HG02885 (cell line): ENCODE measurements around the gene PDPN.

Experiments
- ATAC-seq: cut with Tn5 transposase; IDR thresholded peaks from one replicate; pipeline ENCODE4 v1.9.1; 2021; ENCODE audit warnings: mild to moderate bottlenecking; ENCODE audit not compliant: unreplicated experiment, poor library complexity

PDPN gene

DNA sequence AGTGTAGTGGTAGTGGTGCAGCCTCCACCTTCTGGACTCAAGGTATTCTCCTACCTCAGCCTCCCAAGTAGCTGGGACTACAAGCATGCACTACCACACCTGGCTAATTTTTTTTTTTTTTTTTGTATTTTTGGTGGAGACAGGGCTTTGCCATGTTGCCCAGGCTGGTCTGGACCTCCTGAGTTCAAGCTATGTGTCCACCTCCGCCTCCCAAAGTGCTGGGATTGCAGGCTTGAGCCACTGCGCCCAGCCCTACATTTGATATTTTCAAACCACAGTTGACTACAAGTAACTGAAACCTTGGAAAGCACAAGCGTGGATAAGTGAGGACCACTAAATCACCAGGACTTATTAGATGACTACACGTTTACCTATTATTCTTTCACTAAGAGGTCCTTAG, 10.0 kb upstream of the PDPN start:
- no peak for ATAC-seq

DNA sequence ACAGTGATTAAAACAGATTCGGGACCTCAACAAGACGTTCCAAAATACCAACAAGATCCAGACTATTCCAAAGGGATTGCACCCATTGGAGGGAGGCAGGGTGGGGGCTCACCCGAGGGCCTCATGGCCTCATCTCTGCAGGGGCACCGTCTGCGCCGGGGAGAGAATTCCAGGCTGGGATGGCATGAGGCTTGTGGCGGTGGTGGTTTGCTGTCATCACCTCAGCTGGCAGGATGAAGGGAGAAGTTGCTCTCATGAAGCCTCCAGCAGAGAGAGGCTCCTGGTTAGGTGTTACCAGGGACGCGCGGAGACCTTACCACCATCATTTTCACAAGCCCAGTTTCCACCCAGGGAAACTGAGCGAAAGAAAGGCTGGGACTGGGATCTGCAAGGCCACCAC, 6.7 kb upstream of the PDPN start:
- ATAC-seq = no peak

DNA sequence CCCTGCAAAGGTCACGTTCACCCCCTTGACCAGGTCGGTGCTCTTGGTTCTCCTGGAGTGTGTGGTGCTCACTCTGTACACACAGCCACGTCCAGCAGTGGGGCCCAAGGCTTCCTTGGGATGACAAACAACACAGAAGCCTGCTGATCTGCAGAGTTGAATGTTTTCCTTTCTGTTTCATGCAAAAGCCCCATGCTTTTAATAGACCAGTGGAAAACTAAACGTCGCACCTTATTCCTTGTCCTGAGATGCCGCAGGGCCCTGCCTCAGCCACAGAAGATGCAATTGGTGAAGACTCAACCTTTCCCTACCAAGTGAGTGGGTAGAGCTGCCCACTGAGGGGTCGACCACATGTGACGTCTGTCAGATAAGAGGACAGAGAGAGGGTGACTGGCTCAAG, 5.8 kb upstream of the PDPN start:
- ATAC-seq = no peak

DNA sequence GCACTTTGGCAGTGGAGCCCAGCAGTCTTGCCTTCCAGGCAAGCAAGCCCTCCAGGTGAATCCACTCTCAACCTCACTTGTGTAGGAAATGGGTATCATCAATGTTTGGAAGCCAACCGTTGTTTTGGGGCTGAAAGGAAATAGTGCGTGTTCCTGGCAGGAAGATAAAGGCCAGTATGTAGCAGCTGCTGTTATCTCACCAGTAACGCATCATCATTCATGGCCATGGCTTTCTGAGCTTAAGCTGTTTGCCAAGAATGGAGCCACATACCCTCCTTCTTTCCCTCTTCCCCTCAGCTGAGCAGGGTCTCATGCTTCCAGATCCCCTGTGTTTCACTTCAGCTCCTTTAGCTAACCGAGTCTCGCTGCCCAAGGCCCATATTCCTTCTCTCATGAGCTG, 2.2 kb upstream of the PDPN start:
- no peak for ATAC-seq

DNA sequence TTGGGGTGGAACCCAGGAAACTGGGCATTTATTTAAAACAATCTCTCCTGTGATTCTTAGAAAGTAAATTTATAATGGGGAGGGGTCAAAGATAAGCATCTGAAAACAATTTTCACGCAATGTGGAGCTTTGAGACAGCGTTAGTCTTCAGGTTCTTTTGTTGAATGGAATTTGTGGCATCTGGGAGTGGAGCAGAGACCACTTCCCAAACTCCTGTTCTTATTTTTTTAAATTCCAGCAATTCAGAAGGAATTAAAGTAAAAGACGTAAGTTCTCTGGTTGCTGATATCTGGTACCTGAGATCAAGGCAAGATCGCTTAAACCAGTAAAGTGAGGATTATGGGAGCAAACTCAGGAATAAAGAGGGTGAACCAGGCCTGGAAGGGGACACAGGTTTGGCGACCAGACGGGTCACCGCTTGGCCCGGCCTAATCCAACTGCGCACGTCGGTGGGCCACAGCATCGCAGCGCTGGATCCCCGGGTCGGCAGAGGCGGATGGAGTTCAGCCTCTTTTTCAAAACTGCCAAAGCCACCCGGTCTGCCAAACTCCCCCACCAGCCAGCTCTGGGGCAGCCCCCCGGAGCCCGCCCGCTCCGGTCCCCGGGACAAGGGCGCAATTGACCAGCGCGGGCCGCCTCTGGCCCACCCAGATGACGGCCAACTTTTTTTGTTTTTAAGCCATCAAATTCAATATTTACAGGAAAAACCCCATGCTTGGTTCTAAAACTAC, 754 bp upstream of the PDPN start:
- ATAC-seq = no peak

DNA sequence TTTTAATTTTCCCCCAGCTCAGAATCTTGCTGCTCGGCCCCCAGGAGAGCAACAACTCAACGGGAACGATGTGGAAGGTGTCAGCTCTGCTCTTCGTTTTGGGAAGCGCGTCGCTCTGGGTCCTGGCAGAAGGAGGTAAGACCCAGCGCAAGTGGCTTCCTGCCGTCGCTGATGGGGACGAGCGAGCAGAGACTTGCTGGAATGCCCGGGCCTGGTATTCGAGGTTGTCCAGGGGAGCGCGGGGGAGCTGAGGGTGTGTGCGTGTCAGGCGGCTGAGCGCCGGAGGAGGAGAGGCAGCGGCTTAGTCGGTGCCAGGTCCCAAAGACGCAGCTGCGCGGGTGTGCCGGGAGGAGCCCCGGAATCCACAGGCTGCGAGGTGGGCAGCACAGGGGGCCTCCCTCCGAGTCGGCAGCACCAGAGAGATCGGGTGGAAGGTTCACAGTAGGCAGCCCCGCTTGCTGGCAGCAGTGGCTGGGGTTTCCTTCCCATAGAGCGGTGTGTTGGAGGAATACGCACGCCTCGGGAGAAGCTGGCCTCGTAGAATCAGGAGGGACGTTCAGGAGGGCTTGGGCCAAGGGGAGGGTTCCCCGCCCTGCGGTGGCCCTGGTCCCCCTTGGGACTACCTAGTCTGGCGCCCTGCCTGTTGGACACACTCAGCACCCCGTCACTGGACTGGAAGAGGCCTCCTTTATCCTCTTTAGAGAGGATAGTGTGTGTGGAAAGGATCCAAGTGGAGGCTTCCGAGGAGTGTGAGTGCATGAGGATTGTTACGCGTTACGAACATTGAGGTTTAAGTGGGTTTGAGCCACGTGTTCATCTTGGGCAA, 547 bp downstream of the PDPN start:
- ATAC-seq = no peak

DNA sequence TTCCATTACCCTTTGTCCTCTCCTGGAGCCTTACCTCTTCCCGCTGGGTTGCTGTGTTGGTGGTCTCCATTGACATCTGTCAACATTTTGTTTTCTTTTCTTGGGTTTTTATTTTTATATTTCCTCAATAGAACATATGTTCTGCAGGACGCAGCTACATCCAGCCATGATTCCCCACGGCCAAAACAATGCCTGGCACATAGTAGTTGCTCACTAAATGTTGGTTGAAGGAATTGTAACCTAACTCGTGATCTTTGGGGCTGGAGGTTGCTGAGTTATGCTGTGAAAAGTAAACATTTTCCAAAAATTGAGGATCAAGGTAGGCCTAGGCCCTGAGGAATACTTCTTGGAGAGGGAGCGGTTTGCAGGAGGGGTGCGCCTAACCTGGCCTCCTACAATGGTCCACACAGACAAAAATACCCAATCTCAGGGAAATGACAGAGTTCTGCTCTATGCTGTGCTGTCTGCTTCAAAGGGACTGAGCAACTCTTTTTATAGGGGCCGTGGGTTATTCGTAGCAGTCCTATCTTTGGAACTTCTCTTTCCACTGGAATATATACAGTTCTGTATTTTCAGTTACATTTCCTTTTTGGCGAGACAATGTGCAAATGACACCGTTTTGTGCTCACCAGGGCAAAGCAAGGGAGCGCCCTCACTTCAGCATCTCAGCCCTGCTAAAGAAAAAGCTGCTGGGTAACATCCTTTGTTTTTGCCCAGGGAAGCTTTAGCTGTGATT, 1.4 kb downstream of the PDPN start:
- ATAC-seq = no peak

DNA sequence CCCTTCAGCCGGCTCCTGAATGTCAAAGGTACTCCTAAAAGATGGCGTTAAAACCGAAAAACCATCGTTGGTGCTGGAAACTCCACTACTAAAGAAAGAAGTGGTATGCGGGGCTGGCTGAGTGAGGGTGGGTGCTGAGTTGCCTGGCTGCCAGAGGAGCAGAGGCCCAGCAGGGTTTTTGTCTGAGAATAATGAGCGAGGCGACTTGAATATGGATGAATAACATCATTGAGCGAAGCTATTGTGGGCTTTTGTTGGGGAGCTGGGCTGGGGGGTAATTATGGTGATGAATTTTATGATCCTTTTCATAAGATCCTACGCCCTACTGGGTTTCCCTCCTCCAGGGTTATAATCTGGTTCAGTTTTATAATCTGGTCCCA, 2.0 kb downstream of the PDPN start:
- ATAC-seq = no peak

DNA sequence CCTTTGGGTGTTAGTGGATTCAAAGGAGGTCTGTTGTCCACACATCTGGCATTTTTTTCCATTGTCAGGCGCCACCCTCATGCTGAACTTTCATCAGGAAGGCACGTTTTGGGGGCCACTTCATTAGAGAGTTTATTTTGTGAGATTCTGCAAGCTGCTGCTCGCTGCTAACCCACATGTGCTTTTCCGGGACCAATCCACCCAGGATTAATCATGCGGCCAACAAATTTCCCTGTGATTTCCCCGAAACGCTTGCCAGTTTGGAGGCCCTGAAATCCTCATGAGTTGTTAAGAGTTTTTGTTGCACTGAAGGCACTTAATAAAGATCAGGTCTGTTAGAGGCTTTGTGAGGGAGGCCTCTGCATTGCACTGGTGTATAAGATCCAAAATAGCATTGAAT, 2.4 kb downstream of the PDPN start:
- ATAC-seq = no peak

DNA sequence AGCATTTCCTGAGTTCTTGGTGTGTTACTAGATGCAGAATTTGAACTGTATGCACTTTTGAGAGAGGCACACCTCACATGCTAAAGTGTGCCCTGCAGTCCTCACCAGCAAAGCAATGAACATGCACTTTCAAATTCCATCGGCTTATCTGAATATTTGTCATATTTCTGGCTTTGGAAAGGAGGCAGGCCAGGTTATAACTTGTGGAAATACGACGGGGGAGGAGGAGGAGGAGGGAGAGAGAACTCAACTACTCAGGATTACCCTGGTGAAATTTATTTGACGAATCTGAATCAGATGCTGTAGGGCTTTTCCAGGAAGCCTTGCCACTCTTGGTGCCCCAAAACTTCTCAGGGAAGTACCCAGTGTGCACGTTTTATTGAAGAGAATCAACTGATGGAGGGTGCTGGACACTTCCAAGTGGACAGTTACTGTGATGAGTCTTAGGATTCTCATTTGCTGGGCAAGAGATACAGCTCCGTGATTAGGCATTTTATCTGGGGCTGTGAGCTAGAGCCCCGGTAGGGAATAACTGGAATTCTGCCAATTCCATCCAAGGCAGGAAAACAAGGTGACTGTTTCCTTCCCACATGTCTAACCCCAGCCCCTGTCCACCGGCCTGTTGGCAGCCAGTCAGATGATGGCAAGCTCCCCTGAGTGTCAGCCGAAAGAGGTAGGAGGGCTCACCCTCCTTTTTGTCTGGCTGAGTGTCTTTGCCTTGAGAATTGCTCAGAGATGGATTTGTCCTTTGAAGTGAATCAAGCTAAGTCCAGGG, 3.8 kb downstream of the PDPN start:
- ATAC-seq = no peak

DNA sequence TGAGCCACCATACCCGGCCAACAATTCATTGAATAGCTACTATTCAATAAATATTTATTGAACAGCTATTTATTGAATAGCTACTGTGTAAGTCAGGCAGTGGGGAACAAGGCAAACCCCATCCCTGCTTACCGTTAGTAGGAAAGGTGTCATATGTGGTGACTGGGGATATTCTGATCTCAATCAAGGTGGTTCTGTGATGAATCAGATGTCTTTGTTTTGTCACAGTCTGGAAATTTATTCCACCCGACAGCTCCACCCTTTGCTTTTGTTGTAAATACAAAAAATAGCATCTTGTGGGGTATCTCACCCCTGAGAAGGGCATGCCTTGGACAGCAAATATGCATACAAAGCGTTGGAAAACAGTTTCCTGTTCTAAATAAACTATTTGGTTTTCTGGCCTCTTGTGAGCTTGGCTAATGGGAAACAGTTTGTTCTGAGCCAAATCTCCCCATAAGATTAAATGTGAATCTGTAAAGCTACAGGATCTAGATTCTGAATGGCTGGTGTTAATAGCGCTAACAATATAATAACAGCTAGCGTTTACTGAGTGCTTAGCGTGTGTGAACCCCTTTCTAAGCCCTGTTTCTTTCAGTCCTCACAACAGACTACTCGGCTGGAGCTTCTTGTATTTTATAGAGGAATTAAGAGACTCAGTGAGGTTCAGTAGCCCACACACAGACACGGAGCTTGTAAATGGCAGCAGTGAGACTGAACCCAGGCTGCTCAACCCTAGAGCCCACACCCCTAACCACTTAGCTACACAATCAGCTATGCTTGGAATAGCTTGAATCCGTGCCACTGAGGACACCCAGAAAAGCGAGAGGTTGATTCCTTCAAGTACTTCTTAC, 5.5 kb downstream of the PDPN start:
- no peak for ATAC-seq

DNA sequence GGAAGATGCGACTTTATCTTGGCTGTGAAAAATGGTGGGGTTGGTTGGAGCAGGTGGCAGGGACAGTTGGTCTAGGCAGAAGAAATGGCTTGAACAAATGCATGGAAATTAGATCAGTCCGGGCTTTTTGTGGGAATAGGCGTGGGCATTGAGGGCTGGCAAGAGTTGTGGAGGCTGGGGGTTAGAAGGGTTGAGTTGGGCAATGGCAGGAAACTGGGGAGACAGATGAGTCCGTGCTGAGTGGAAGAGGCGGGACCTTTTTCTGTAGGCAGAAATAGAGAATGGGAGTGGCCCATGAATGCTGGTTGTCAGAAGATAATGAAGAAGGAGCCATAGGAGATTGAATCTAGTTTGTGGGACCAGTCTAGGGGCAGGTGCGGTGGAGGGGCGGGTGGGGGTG, 6.9 kb downstream of the PDPN start:
- ATAC-seq = no peak

DNA sequence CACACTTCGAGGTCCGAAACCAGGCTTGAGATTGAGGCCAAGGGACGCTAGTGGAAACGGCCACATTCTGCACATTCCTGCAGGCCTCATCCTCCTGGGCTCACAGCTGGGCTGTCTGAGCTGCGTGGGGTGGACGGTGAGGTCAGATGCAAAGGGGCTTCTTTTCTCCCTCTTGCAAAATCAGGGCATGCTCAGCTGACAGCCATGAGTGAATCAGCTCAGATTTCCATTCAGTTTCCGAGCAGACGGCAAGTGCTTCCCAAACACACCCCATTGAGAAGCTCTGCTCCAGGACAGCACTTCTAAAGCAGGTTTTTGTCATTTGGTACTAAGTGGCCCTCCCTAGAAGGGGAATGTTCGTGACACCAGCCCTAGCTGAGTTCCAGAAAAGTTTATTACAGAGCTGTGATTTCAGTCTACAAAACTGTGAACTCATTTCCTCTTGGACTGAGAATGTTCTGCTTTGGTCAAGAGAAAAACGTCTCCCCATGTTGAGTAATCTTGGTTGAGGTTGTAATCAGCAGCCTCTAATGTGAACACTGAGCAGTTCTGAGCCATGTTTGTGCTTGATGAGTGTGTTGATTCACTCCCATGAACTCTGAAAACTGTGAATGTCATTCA, 10.0 kb downstream of the PDPN start:
- ATAC-seq = no peak

DNA sequence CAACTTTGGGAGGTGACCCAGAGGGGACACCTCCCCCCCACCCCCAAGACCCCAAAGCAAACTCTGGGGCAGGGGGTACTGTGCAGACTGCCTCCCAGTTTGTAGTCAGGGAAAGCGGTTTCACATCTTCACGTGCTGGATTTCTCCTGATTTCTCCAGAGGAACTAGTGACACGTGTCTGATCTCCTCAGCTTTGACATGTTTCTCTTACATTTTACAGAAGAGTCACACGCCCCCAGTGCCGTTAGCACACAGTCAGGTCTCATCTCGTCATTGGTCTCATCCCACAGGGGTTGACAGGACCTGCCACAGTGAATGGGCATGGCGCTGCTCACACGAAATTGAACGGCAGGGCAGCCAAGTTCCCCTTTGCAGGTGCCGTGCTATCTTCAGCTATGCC, 11.8 kb downstream of the PDPN start:
- no peak for ATAC-seq

DNA sequence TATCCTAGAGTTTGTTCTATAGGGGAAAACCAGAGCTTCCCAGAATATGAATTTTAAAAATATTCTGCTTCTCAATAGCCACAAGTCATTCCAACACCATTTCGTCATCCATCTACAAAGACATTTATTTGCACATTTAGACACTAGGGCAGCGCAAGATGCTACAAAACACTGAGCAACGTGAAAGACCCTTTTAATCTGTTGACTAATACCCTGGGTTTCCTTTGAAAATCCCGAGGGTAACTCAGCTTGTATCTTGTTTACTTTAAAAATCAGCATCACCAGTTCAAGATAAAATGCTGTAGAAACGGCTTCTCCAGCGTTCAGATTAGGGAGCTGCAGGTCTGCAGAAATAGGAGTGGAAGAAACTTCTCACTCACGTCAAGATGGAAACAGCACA, 13.5 kb downstream of the PDPN start:
- ATAC-seq = no peak

DNA sequence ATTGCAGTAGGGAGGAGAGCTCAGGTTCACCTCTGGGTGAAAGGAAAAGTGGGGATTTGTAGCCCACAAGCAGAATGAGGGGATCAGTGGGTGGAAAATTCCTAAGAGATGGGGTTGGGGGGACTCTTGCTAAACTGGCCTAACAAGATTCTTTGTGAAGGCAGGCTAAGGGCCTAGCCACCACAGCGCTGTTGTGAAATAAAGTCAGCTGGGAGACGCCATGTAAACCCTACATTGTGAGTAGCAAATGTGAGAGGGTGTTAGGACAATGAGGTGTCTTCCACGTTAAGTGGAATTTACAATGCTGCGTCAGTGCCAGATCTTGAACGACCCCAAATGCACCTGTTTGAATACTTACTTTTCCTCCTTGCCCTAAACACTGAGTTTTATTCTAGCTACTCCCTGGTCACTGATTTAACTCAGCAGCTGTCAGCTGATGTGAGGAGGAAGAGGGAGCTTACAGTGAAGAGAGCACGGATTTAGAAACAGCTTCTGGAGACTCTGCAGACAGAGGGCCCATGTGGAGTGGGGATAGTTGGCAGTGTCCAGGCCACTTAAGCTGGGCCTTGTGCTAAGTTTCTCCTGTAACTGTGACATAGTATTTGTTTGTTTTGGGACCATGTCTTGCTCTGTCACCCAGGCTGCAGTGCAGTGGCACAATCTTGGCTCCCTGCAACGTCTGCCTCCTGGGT, 17.3 kb downstream of the PDPN start:
- no peak for ATAC-seq

DNA sequence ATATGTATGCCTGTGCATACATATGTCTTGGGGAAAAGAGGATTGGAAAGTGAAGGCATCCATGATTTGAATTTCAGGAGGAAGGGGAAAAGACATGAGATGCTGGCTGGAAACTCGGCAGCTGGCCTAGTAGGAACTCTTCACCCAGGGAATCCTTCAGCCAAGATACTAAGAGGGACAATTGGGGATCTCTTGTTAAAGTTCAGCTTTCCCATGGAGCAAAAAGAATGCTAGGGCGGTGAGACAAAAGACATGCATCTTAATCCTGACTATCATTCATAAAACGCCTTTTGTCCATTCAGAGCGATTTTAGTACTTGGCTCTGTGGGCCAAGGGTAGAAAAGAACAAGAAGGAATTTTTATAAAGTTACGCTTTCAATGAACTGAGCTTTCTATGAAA, 20.5 kb downstream of the PDPN start:
- no peak for ATAC-seq

DNA sequence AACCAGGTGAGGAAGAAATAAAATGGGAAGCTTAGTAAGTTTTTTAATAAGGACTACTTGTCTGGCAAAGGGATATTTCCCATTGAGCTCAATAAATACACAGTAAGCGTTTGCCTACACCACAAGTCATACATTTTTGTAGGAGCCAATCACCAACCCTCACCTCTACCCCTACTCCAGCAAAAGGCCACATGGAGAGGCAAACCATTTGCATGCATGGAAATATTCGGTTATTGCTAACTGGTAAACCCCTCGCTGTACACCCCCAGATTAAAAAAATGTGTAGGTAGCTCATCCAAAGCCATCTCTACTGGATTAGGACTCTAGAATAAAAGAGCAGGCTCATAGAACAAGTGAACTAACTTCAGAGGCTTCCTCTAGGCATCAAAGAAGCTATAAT, 21.1 kb downstream of the PDPN start:
- no peak for ATAC-seq

DNA sequence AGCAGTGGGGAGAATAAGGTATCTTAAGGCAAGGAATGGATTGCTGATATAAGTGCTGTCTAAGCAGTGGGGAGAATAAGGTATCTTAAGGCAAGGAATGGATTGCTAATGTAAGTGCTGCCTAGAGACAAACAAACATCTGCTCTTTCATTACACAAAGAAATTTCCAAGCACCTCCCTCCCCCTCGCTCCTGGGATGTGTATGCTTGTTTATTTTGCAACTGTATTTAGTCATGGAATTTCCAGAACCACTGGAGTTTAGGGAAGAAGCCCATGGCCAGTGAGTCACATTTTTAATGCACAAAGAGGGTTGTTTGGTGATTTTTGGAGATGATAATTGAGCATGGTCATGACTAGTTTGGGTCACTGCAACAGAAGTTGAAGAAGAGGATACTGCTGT, 21.5 kb downstream of the PDPN start:
- no peak for ATAC-seq
